ENCODE data around the gene DNTTIP2.
A peak's percentile ranks its signal among the peaks of the same experiment; 100 is the strongest.
"Not testable (repeated sequence)": the region's sequence is repeated elsewhere in the genome, so short reads cannot be mapped to it uniquely, and the experiment has no call there.

Gene DNTTIP2

GRCh38 chr1:93874025-93874651 lies 4.9 kb downstream of the DNTTIP2 start:
- peak; percentile 42 for DNase-seq

- no peak for DNase-seq
These were observed 7.6 kb downstream of the DNTTIP2 start for GRCh38 chr1:93871366-93871765.

- DNase-seq, result no peak
These were observed 9.4 kb downstream of the DNTTIP2 start for GRCh38 chr1:93869653-93870052.

GRCh38 chr1:93868492-93868891 lies 10.5 kb downstream of the DNTTIP2 start:
- DNase-seq, result not testable (repeated sequence)

GRCh38 chr1:93865253-93865652 lies 13.8 kb downstream of the DNTTIP2 start:
- no peak for DNase-seq

- no peak for DNase-seq
These were observed 14.8 kb downstream of the DNTTIP2 start for GRCh38 chr1:93864175-93864574.

- not testable (repeated sequence) for DNase-seq
These were observed 21.4 kb downstream of the DNTTIP2 start for GRCh38 chr1:93857653-93858052.

- peak; percentile 27 for DNase-seq
These were observed 23.0 kb downstream of the DNTTIP2 start for GRCh38 chr1:93855983-93856382.

- no peak for DNase-seq
These were observed 25.1 kb downstream of the DNTTIP2 start for GRCh38 chr1:93853940-93854339.

GRCh38 chr1:93851878-93852277 lies 27.1 kb downstream of the DNTTIP2 start:
- no peak for DNase-seq

- DNase-seq, result no peak
These were observed 27.7 kb downstream of the DNTTIP2 start for GRCh38 chr1:93851327-93851712.

- DNase-seq, result peak; percentile 51
These were observed 28.2 kb downstream of the DNTTIP2 start for GRCh38 chr1:93850687-93851326.

GRCh38 chr1:93848350-93848883 lies 30.6 kb downstream of the DNTTIP2 start:
- DNase-seq, result no peak

GRCh38 chr1:93847811-93848288 lies 31.2 kb downstream of the DNTTIP2 start:
- DNase-seq, result peak; percentile 76

- peak; percentile 88 for DNase-seq
These were observed 31.8 kb downstream of the DNTTIP2 start for GRCh38 chr1:93846992-93847810.

- peak; percentile 85 for DNase-seq
These were observed 32.6 kb downstream of the DNTTIP2 start for GRCh38 chr1:93846206-93846991.

- peak; percentile 86 for DNase-seq
These were observed 33.3 kb downstream of the DNTTIP2 start for GRCh38 chr1:93845538-93846205.

- DNase-seq, result peak; percentile 77
These were observed 34.6 kb downstream of the DNTTIP2 start for GRCh38 chr1:93844262-93845045.

GRCh38 chr1:93842750-93843500 lies 36.1 kb downstream of the DNTTIP2 start:
- no peak for DNase-seq

- no peak for DNase-seq
These were observed 37.2 kb downstream of the DNTTIP2 start for GRCh38 chr1:93841771-93842170.
